B cell (primary cell): ENCODE results near the gene ADAMTSL1. TPM values are rescaled to one million over a fixed set of nuclear protein-coding genes. Genes with fewer than 3 reads are reported as not detected.

Experiments
- ATAC-seq: fragments of 200-7000 bp; cut with Tn5 transposase; one replicate; pipeline ENCODE4 v1.10.0; 2021; ENCODE audit warnings: low read depth, mild to moderate bottlenecking, moderate number of reproducible peaks, moderate library complexity
- CTCF ChIA-PET: fragments of 350-600 bp; sonication (Branson Sonifier 250); formaldehyde crosslinking; loops from one replicate; lab custom pipeline; 2021; ENCODE audit warnings: antibody characterized with exemption, inconsistent platforms; lab: Charles Lee
- POLR2A ChIA-PET: fragments of 350-600 bp; sonication (Branson Sonifier 250); formaldehyde crosslinking; loops from one replicate; lab custom pipeline; 2021; ENCODE audit warnings: antibody characterized with exemption; lab: Charles Lee
- DNase-seq: peaks from one replicate; pipeline ENCODE4 v3.0.0; 2013
- H2AFZ ChIP-seq: 2 replicates; pipeline ENCODE4 v1.6.1; 2012; ENCODE audit warnings: mild to moderate bottlenecking, low read depth, low read length; ENCODE audit not compliant: insufficient read depth, poor library complexity, severe bottlenecking
- H3K27ac ChIP-seq, 2 donors: 1 replicate in 1 of 2; 2 replicates in 1 of 2; pipeline ENCODE4 v1.5.1; 2012 to 2013; ENCODE audit warnings: low read length in 2 of 2, mild to moderate bottlenecking in 2 of 2, moderate library complexity in 1 of 2
- H3K27me3 ChIP-seq, 4 experiments: fragments of 200-600 bp in 1 of 4; sonication (generic) in 1 of 4; replicated peaks in 1 of 4; 1 replicate in 2 of 4; 2 replicates in 2 of 4; pipeline versions ENCODE4 v1.6.1 to v1.7.0; 2013 to 2016; ENCODE audit warnings: low read length in 3 of 4, mild to moderate bottlenecking in 2 of 4, mixed read lengths in 1 of 4, moderate library complexity in 1 of 4; ENCODE audit not compliant: insufficient read depth in 4 of 4, control insufficient read depth in 3 of 4; ENCODE audit errors: control extremely low read depth in 1 of 4
- H3K36me3 ChIP-seq, 2 experiments: replicated peaks in 1 of 2; 1 replicate in 1 of 2; 2 replicates in 1 of 2; pipeline versions ENCODE4 v1.6.1 to v1.7.1; 2013; ENCODE audit warnings: low read length in 1 of 2; ENCODE audit not compliant: insufficient read depth in 2 of 2, control insufficient read depth in 1 of 2; ENCODE audit errors: control extremely low read depth in 1 of 2, extremely low read depth in 1 of 2
- H3K4me1 ChIP-seq, 2 donors: fragments of 200-600 bp in 1 of 2; sonication (generic) in 1 of 2; 1 replicate in 1 of 2; 2 replicates in 1 of 2; pipeline versions ENCODE4 v1.5.1 to v1.6.1; 2013 to 2017; ENCODE audit warnings: low read length in 2 of 2; ENCODE audit not compliant: control insufficient read depth in 2 of 2, insufficient read depth in 2 of 2
- H3K4me2 ChIP-seq: replicated peaks from 2 replicates; pipeline ENCODE3; 2012; ENCODE audit warnings: mild to moderate bottlenecking, low read depth, low read length; ENCODE audit not compliant: poor library complexity, severe bottlenecking
- H3K4me3 ChIP-seq, 5 experiments: fragments of 200-600 bp in 1 of 5; sonication (generic) in 1 of 5; 1 replicate in 3 of 5; 2 replicates in 2 of 5; pipeline versions ENCODE4 v1.5.1 to v1.7.0; 2011 to 2016; ENCODE audit warnings: low read length in 4 of 5, mild to moderate bottlenecking in 4 of 5, low read depth in 2 of 5, control low read depth in 1 of 5, moderate library complexity in 1 of 5; ENCODE audit not compliant: insufficient read depth in 1 of 5; ENCODE audit errors: control extremely low read depth in 1 of 5, extremely low read depth in 1 of 5
- H3K79me2 ChIP-seq: fragments of 200-600 bp; sonication (generic); one replicate; pipeline ENCODE4 v1.6.0; 2016; ENCODE audit warnings: low read length; ENCODE audit not compliant: control insufficient read depth, insufficient read depth
- H3K9ac ChIP-seq: fragments of 200-600 bp; sonication (generic); 2 replicates; pipeline ENCODE4 v1.6.1; 2017; ENCODE audit warnings: mild to moderate bottlenecking, low read length, moderate library complexity
- H3K9me3 ChIP-seq, 3 donors: one replicate each; pipeline versions ENCODE4 v1.6.1 to v1.7.1; 2013; ENCODE audit warnings: low read length in 2 of 3; ENCODE audit not compliant: control insufficient read depth in 2 of 3, insufficient read depth in 1 of 3; ENCODE audit errors: control extremely low read depth in 1 of 3
- H4K20me1 ChIP-seq: 2 replicates; pipeline ENCODE4 v1.6.0; 2012; ENCODE audit warnings: mild to moderate bottlenecking, low read length; ENCODE audit not compliant: insufficient read depth, control insufficient read depth, poor library complexity, severe bottlenecking
- H3K27ac Mint-ChIP-seq: one replicate; pipeline ENCODE4 v1.8.0; 2021; ENCODE audit warnings: mixed read lengths
- H3K27me3 Mint-ChIP-seq: one replicate; pipeline ENCODE4 v1.8.0; 2021; ENCODE audit warnings: mixed read lengths
- H3K4me1 Mint-ChIP-seq: one replicate; pipeline ENCODE4 v1.8.0; 2021; ENCODE audit warnings: mixed read lengths
- H3K4me3 Mint-ChIP-seq: one replicate; pipeline ENCODE4 v1.8.0; 2021; ENCODE audit warnings: mixed read lengths
- H3K9me3 Mint-ChIP-seq: one replicate; pipeline ENCODE4 v1.8.0; 2022; ENCODE audit warnings: mixed read lengths; ENCODE audit not compliant: insufficient read depth
- EZH2 ChIP-seq: IDR thresholded peaks from 2 replicates; pipeline ENCODE4 v1.6.1; 2012; ENCODE audit warnings: borderline replicate concordance, low read depth, mild to moderate bottlenecking, moderate library complexity, low read length; ENCODE audit not compliant: insufficient read depth, poor library complexity, severe bottlenecking
- WGBS: methylation state at CpG from one replicate; pipeline ENCODE4 v1.1.5; 2013; ENCODE audit warnings: missing lambda C conversion rate; ENCODE audit not compliant: insufficient coverage; 5-methylcytosine and 5-hydroxymethylcytosine counted together
- intact Hi-C: fragments of 100-400 bp; cut with micrococcal nuclease; formaldehyde crosslinking; loops from one replicate; pipeline ENCODE4 v1.10.0; 2022
- polyA plus RNA-seq: library from polyadenylated mRNA; depleted of rRNA; stranded (reverse); fragments of >200 nt; gene quantifications from 2 replicates; pipeline ENCODE4 v1.2.3, GENCODE V29; 2012
- total RNA-seq, 2 donors: library from RNA; stranded (reverse); fragments of 120-200 nt in 1 of 2; gene quantifications; 1 replicate in 1 of 2; 2 replicates in 1 of 2; pipeline versions ENCODE4 v1.2.3 to v1.2.4, GENCODE V29; 2013 to 2022
- TF ChIP-seq, protein P1 (sequence below): fragments of 200-600 bp; IDR thresholded peaks from one replicate; pipeline ENCODE4 v1.8.0; 2022; ENCODE audit warnings: antibody characterized with exemption, mild to moderate bottlenecking

The ADAMTSL1 gene
- total and polyA plus RNA-seq, 2 donors (not counting 1 experiment from before 2014, with no cell fraction given), result not detected

DNA sequence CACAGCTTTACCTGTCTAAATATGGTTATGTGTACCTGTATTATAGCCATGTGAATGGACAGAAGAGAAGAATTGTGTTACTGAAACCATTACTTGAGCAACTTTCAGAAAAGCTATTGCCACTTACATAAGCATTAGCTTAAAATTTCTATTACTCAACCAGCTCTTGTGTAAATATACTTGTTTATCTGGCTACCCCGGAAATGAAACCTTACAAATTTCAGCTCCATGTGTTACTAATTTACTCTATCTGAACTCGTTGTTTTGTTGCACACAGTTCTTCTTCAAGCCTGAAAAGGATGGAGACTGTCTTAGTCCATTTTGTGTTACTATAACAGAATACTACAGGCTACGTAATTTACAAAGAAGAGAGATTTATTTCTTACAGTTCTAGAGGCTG is 22.5 kb upstream of the ADAMTSL1 start:
- H4K20me1 ChIP-seq, result no peaks in the 10 kb centered on the region
- peaks cover 0 to 3% (median 0%) of the 10 kb centered on the region in 3 donors for H3K9me3 ChIP-seq
- intact Hi-C loops, result no loop called here
- WGBS, result 100% methylated on average over 1 of the region's 3 CpGs
- H3K9ac ChIP-seq, result no peak overlapping the region
- Mint-ChIP-seq H3K9me3 (no peaks in the 10 kb centered on the region), H3K4me3 (no peak overlapping the region), H3K27ac (no peak overlapping the region), H3K4me1 (no peaks in the 10 kb centered on the region), H3K27me3 (no peaks in the 10 kb centered on the region)
- no peak overlapping the region for H3K4me2 ChIP-seq
- H3K36me3 ChIP-seq, result no peaks in the 10 kb centered on the region
- DNase-seq (no peak), ATAC-seq (no peak)
- H3K27me3 ChIP-seq, result no peaks in the 10 kb centered on the region
- CTCF ChIA-PET, result interaction anchor here (2.3 kb wide), 1 partner anchor 9 kb away, joined by 11 read pairs; no protein-coding TSS in a partner anchor
- H3K4me1 ChIP-seq, result no peaks in the 10 kb centered on the region
- POLR2A ChIA-PET, result no interaction called here
- no peak overlapping the region for H3K4me3 ChIP-seq
- H2AFZ ChIP-seq, result no peak overlapping the region
- no peak overlapping the region for H3K27ac ChIP-seq
- TF ChIP-seq EZH2, result no peak
- TF ChIP-seq, protein P1, sequence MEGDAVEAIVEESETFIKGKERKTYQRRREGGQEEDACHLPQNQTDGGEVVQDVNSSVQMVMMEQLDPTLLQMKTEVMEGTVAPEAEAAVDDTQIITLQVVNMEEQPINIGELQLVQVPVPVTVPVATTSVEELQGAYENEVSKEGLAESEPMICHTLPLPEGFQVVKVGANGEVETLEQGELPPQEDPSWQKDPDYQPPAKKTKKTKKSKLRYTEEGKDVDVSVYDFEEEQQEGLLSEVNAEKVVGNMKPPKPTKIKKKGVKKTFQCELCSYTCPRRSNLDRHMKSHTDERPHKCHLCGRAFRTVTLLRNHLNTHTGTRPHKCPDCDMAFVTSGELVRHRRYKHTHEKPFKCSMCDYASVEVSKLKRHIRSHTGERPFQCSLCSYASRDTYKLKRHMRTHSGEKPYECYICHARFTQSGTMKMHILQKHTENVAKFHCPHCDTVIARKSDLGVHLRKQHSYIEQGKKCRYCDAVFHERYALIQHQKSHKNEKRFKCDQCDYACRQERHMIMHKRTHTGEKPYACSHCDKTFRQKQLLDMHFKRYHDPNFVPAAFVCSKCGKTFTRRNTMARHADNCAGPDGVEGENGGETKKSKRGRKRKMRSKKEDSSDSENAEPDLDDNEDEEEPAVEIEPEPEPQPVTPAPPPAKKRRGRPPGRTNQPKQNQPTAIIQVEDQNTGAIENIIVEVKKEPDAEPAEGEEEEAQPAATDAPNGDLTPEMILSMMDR, result no peak
- no peaks in the 10 kb centered on the region for H3K79me2 ChIP-seq

DNA sequence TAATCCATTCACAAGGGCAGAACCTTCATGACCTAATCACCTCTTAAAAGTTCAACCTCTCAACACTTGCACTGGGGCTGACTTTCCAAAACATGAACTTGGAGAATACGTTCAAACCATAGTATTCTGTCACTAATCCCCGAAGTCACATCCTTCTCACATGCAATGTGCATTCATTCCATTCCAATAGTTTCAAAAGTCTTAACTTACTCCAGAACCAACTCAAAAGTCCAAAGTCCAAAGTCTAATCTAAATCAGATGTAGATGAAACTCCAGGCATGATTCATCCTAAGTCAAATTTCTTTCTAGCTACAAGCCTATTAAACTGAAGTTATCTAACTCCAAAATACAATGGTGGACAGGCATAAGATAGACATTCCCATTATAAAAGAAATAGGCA is 21.7 kb upstream of the ADAMTSL1 start:
- WGBS, result 88% methylated on average over 2 of the region's 2 CpGs
- no peaks in the 10 kb centered on the region for H3K4me1 ChIP-seq
- no peaks in the 10 kb centered on the region for H3K4me1 Mint-ChIP-seq
- H3K27me3 Mint-ChIP-seq, result no peaks in the 10 kb centered on the region
- no peak for ATAC-seq
- H3K4me2 ChIP-seq, result no peak overlapping the region
- H3K36me3 ChIP-seq, result no peaks in the 10 kb centered on the region
- no peak overlapping the region for H3K4me3 Mint-ChIP-seq
- H3K27me3 ChIP-seq, result no peaks in the 10 kb centered on the region
- H4K20me1 ChIP-seq, result no peaks in the 10 kb centered on the region
- no peak overlapping the region for H2AFZ ChIP-seq
- no peak overlapping the region for H3K27ac Mint-ChIP-seq
- ChIA-PET CTCF (interaction anchor here (2.3 kb wide), 1 partner anchor 10 kb away, joined by 11 read pairs; no protein-coding TSS in a partner anchor), POLR2A (no interaction called here)
- H3K79me2 ChIP-seq, result no peaks in the 10 kb centered on the region
- no peak for TF ChIP-seq EZH2
- TF ChIP-seq, protein P1, result no peak
- intact Hi-C loops, result no loop called here
- H3K27ac ChIP-seq, result no peak overlapping the region
- no peak for DNase-seq
- H3K9me3 Mint-ChIP-seq, result no peaks in the 10 kb centered on the region
- no peak overlapping the region for H3K9ac ChIP-seq
- no peak overlapping the region for H3K4me3 ChIP-seq
- H3K9me3 ChIP-seq, result peaks cover 0 to 3% (median 0%) of the 10 kb centered on the region in 3 donors
